Vagina (tissue), 2 donors: Measurements from ENCODE around the gene TRABD2A.

Experiments
- CTCF ChIP-seq, 3 experiments: fragments of 450-650 bp in 2 of 3; fragments of 200-600 bp in 1 of 3; sonication (generic) in 1 of 3; IDR thresholded peaks; one replicate each; pipeline ENCODE4 v1.5.1; 2017 to 2019; ENCODE audit warnings: antibody characterized with exemption in 3 of 3, mild to moderate bottlenecking in 2 of 3, moderate library complexity in 2 of 3
- POLR2A ChIP-seq, 2 donors: fragments of 450-650 bp; IDR thresholded peaks; one replicate each; pipeline ENCODE4 v1.6.1; 2017; ENCODE audit warnings: antibody characterized with exemption in 2 of 2, mild to moderate bottlenecking in 2 of 2, moderate library complexity in 2 of 2

GRCh38 chr2:84857566-84857965, 23.3 kb downstream of the TRABD2A start:
- TF ChIP-seq CTCF (IDR thresholded peaks at IDR 0.05) (no peak), POLR2A (IDR thresholded peaks at IDR 0.05) (no peak)
